ENCODE results near the gene ADAM23. TPM values are rescaled to one million over a fixed set of nuclear protein-coding genes. Genes with fewer than 3 reads are reported as not detected.
"Not testable (repeated sequence)": the region's sequence is repeated elsewhere in the genome, so short reads cannot be mapped to it uniquely, and the experiment has no call there.

Gene ADAM23
- total RNA-seq (2014; rRNA removed; shearing (Covaris generic); ENCODE audit: low replicate concordance), result not detected in 2 replicates

DNA sequence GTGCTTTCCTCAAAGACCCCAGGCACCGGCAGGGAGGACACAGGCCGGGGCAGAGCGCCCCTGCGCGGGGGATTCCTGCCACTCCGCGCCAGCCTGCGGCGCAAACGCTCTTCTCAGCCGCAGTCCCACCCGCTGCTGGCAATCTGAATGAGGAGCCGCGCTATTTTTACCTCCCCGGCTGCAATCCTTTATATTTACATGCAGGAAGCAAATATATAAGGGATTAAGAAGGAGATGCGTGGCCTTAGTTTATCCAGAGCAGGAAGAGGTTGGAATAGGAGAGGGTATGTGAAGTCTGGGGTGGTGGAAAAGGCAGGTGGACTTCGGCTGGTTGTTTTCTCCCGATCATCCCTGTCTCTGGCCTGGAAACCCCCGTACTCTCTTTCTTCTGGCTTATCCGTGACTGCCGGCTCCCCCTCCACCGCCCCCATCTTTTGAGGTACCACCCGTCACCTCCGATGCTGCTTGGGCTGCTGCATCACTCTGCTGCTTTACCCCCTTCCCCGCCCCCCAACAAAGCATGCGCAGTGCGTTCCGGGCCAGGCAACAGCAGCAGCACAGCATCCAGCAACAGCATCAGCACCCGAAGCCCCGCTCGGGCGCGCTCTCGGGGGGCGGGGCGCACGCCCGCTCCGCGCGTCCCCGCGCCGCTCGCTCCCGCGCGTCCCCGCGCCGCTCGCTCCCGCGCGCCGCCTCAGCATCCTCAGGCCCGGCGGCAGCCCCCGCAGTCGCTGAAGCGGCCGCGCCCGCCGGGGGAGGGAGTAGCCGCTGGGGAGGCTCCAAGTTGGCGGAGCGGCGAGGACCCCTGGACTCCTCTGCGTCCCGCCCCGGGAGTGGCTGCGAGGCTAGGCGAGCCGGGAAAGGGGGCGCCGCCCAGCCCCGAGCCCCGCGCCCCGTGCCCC is at the start of gene ADAM23:
Gene ADAM23, plus strand, starts transcription at position 700 of the 902 bp plus-strand sequence. CDS start 335 bp downstream, outside the sequence.
- Histone ChIP-seq H3K4me3 (ENCODE audit: low read length) (peak within 1 kb of the TSS; percentile 77), H3K9me3 (ENCODE audit: low read length) (no peaks in the 10 kb centered on the region), H3K9ac (ENCODE audit: low read length) (peak within 1 kb of the TSS; percentile 69), H2AFZ (ENCODE audit: low read length) (peak within 1 kb of the TSS; percentile 85), H3K9me2 (replicated peaks; ENCODE audit: insufficient read depth, low read length) (no peaks in the 10 kb centered on the region), H3K27ac (ENCODE audit: low read length) (no peak within 1 kb of the TSS), H3K79me2 (ENCODE audit: low read length) (no peaks in the 10 kb centered on the region), H3K36me3 (ENCODE audit: insufficient read depth, low read length) (no peaks in the 10 kb centered on the region), H3K4me1 (ENCODE audit: low read length) (peaks cover 11% of the 10 kb centered on the region), H4K20me1 (ENCODE audit: insufficient read depth, low read depth, low read length) (0 out of 2 replicates have a peak, but pooled peaks cover 4% of the 10 kb centered on the region), H3K27me3 (ENCODE audit: low read length) (0 out of 2 replicates have a peak, but pooled peaks cover 2% of the 10 kb centered on the region), H3K4me2 (ENCODE audit: low read depth, low read length, poor library complexity, severe bottlenecking) (peak within 1 kb of the TSS; percentile 97)
- peak; percentile 85 for DNase-seq

- Histone ChIP-seq H3K9me3 (ENCODE audit: low read length) (no peaks in the 10 kb centered on the region), H2AFZ (ENCODE audit: low read length) (no peak overlapping the region), H3K79me2 (ENCODE audit: low read length) (no peaks in the 10 kb centered on the region), H3K4me2 (ENCODE audit: low read depth, low read length, poor library complexity, severe bottlenecking) (no peak overlapping the region), H3K4me3 (ENCODE audit: low read length) (no peak overlapping the region), H3K9ac (ENCODE audit: low read length) (no peak overlapping the region), H3K27ac (ENCODE audit: low read length) (no peak overlapping the region), H3K4me1 (ENCODE audit: low read length) (no peaks in the 10 kb centered on the region), H3K27me3 (ENCODE audit: low read length) (no peaks in the 10 kb centered on the region), H3K9me2 (replicated peaks; ENCODE audit: insufficient read depth, low read length) (no peaks in the 10 kb centered on the region), H3K36me3 (ENCODE audit: insufficient read depth, low read length) (no peaks in the 10 kb centered on the region), H4K20me1 (ENCODE audit: insufficient read depth, low read depth, low read length) (no peaks in the 10 kb centered on the region)
- DNase-seq, result no peak
These were observed 47.1 kb upstream of the ADAM23 start for GRCh38 chr2:206396211-206396610.

DNA sequence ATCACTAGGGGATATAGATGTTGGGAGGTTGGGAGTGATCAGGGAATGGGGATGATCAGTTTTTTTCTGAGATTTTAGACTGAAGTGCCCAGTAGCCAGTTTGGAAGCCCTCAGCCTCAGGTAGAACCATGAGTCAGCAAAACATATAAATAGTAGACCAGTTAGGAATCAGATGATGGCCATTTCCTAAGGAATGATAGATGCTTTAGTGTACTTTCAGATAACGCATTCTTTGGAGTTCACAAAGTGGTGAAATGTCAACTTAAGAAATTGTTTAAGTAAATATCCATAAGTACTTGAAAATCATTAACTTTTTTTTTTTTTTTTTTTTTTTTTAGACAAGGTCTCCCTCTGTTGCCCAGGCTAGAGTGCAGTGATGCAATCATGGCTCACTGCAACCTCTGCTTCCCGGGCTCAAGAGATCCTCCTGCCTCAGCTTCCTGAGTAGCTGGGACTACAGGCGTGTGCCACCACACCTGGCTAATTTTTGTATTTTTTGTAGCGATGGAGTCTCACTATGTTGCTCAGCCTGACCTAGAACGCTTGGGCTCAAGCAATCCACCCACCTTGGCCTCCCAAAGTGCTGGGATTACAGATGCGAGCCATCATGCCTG is 40.3 kb upstream of the ADAM23 start:
- not testable (repeated sequence) for H3K27me3 ChIP-seq (ENCODE audit: low read length); H3K9me3 ChIP-seq (ENCODE audit: low read length); H2AFZ ChIP-seq (ENCODE audit: low read length); H3K27ac ChIP-seq (ENCODE audit: low read length); DNase-seq; H3K9me2 ChIP-seq (replicated peaks; ENCODE audit: insufficient read depth, low read length); H3K79me2 ChIP-seq (ENCODE audit: low read length); H3K4me3 ChIP-seq (ENCODE audit: low read length); H3K9ac ChIP-seq (ENCODE audit: low read length); H3K4me1 ChIP-seq (ENCODE audit: low read length); H3K4me2 ChIP-seq (ENCODE audit: low read depth, low read length, poor library complexity, severe bottlenecking); H4K20me1 ChIP-seq (ENCODE audit: insufficient read depth, low read depth, low read length); H3K36me3 ChIP-seq (ENCODE audit: insufficient read depth, low read length)

- Histone ChIP-seq H3K9me3 (ENCODE audit: low read length) (no peaks in the 10 kb centered on the region), H3K79me2 (ENCODE audit: low read length) (no peaks in the 10 kb centered on the region), H3K36me3 (ENCODE audit: insufficient read depth, low read length) (no peaks in the 10 kb centered on the region), H3K9ac (ENCODE audit: low read length) (no peak overlapping the region), H3K4me1 (ENCODE audit: low read length) (no peaks in the 10 kb centered on the region), H3K4me3 (ENCODE audit: low read length) (no peak overlapping the region), H2AFZ (ENCODE audit: low read length) (no peak overlapping the region), H3K27ac (ENCODE audit: low read length) (no peak overlapping the region), H3K9me2 (replicated peaks; ENCODE audit: insufficient read depth, low read length) (no peaks in the 10 kb centered on the region), H3K4me2 (ENCODE audit: low read depth, low read length, poor library complexity, severe bottlenecking) (no peak overlapping the region), H3K27me3 (ENCODE audit: low read length) (no peaks in the 10 kb centered on the region), H4K20me1 (ENCODE audit: insufficient read depth, low read depth, low read length) (no peaks in the 10 kb centered on the region)
- no peak for DNase-seq
These were observed 34.7 kb upstream of the ADAM23 start for GRCh38 chr2:206408323-206409320.

GRCh38 chr2:206410714-206411113 is 32.6 kb upstream of the ADAM23 start:
- no peaks in the 10 kb centered on the region for H3K9me2 ChIP-seq (replicated peaks; ENCODE audit: insufficient read depth, low read length)
- H3K79me2 ChIP-seq (ENCODE audit: low read length), result no peaks in the 10 kb centered on the region
- no peak overlapping the region for H3K4me3 ChIP-seq (ENCODE audit: low read length)
- no peaks in the 10 kb centered on the region for H3K36me3 ChIP-seq (ENCODE audit: insufficient read depth, low read length)
- H4K20me1 ChIP-seq (ENCODE audit: insufficient read depth, low read depth, low read length), result no peaks in the 10 kb centered on the region
- H3K27ac ChIP-seq (ENCODE audit: low read length), result no peak overlapping the region
- no peaks in the 10 kb centered on the region for H3K27me3 ChIP-seq (ENCODE audit: low read length)
- H3K4me2 ChIP-seq (ENCODE audit: low read depth, low read length, poor library complexity, severe bottlenecking), result no peak overlapping the region
- DNase-seq, result no peak
- no peak overlapping the region for H2AFZ ChIP-seq (ENCODE audit: low read length)
- H3K4me1 ChIP-seq (ENCODE audit: low read length), result no peaks in the 10 kb centered on the region
- H3K9ac ChIP-seq (ENCODE audit: low read length), result no peak overlapping the region
- H3K9me3 ChIP-seq (ENCODE audit: low read length), result no peaks in the 10 kb centered on the region

DNA sequence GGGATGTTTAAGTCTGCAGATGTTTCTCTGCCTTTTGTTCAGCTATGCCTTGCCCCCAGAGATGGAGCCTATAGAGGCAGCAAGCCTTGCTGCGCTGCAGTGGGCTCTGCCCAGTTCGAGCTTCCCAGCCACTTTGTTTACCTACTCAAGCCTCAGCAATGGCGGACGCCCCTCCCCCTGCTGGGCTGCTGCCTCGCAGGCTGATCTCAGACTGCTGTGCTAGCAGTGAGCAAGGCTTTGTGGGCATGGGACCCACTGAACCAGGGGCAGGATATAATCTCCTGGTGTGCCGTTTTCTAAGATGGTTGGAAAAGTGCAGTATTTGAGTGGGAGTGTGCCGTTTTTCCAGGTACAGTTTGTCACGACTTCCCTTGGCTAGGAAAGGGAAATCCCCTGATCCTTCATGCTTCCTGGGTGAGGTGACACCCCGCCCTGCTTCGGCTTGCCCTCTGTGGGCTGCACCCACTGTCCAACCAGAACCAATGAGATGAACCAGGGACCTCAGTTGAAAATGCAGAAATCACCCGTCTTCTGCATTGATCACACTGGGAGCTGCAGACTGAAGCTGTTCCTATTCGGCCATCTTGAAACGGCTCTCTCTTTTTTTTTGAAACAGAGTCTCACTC is 27.6 kb upstream of the ADAM23 start:
- H3K9ac ChIP-seq (ENCODE audit: low read length), result no peak overlapping the region
- H3K79me2 ChIP-seq (ENCODE audit: low read length), result no peaks in the 10 kb centered on the region
- no peak overlapping the region for H3K4me2 ChIP-seq (ENCODE audit: low read depth, low read length, poor library complexity, severe bottlenecking)

GRCh38 chr2:206418968-206419367 is 24.4 kb upstream of the ADAM23 start:
- Histone ChIP-seq H3K4me2 (ENCODE audit: low read depth, low read length, poor library complexity, severe bottlenecking) (no peak overlapping the region), H3K9ac (ENCODE audit: low read length) (no peak overlapping the region), H3K9me2 (replicated peaks; ENCODE audit: insufficient read depth, low read length) (no peaks in the 10 kb centered on the region), H2AFZ (ENCODE audit: low read length) (no peak overlapping the region), H4K20me1 (ENCODE audit: insufficient read depth, low read depth, low read length) (no peaks in the 10 kb centered on the region), H3K27me3 (ENCODE audit: low read length) (0 out of 2 replicates have a peak, but pooled peaks cover 4% of the 10 kb centered on the region), H3K36me3 (ENCODE audit: insufficient read depth, low read length) (no peaks in the 10 kb centered on the region), H3K27ac (ENCODE audit: low read length) (no peak overlapping the region), H3K79me2 (ENCODE audit: low read length) (no peaks in the 10 kb centered on the region), H3K9me3 (ENCODE audit: low read length) (peaks cover 5% of the 10 kb centered on the region; the same call in 1 of the 2 replicates), H3K4me1 (ENCODE audit: low read length) (no peaks in the 10 kb centered on the region), H3K4me3 (ENCODE audit: low read length) (no peak overlapping the region)
- DNase-seq, result no peak

More for the DNA sequence above, 27.6 kb upstream of the ADAM23 start:
- Histone ChIP-seq H3K27ac (ENCODE audit: low read length) (no peak overlapping the region), H3K4me1 (ENCODE audit: low read length) (no peaks in the 10 kb centered on the region), H3K27me3 (ENCODE audit: low read length) (0 out of 2 replicates have a peak, but pooled peaks cover 4% of the 10 kb centered on the region), H3K9me3 (ENCODE audit: low read length) (peaks cover 5% of the 10 kb centered on the region; the same call in 1 of the 2 replicates), H4K20me1 (ENCODE audit: insufficient read depth, low read depth, low read length) (no peaks in the 10 kb centered on the region), H3K9me2 (replicated peaks; ENCODE audit: insufficient read depth, low read length) (no peaks in the 10 kb centered on the region), H3K36me3 (ENCODE audit: insufficient read depth, low read length) (no peaks in the 10 kb centered on the region), H3K4me3 (ENCODE audit: low read length) (no peak overlapping the region), H2AFZ (ENCODE audit: low read length) (no peak overlapping the region)
- DNase-seq, result no peak
